HCT116 (cell line): ENCODE data around the gene DCN. TPM values are rescaled to one million over a fixed set of nuclear protein-coding genes. Genes with fewer than 3 reads are reported as not detected.

Experiments used
- ATAC-seq: fragments of 200-7000 bp; cut with Tn5 transposase; 2 replicates; pipeline ENCODE4 v1.9.1; 2020; ENCODE audit warnings: mild to moderate bottlenecking, moderate library complexity
- BruUV-seq: library from RNA; stranded (reverse); fragments of 400-500 nt; replicated peaks from 2 replicates; lab custom pipeline; 2021; lab: Mats Ljungman, UMichigan
- CTCF ChIA-PET: fragments of 300-600 bp; sonication (Branson Sonifier 250); formaldehyde crosslinking; loops from one replicate; lab custom pipeline; 2021; ENCODE audit warnings: antibody characterized with exemption; lab: Charles Lee
- POLR2A ChIA-PET: fragments of 300-600, 350-600 bp; sonication (Branson Sonifier 250); formaldehyde crosslinking; loops from one replicate; lab custom pipeline; 2021; ENCODE audit warnings: antibody characterized with exemption; lab: Charles Lee
- RAD21 ChIA-PET, 2 experiments: fragments of 300-600 bp; sonication (Branson Sonifier 250); formaldehyde crosslinking; loops; one replicate each; lab custom pipeline; 2023; ENCODE audit warnings: low total read pairs in 2 of 2; ENCODE audit not compliant: uncharacterized antibody in 2 of 2, unreplicated experiment in 2 of 2, low non-redundant PET in 1 of 2; lab: Charles Lee
- DNase-seq: peaks from one replicate; pipeline ENCODE4 v3.0.0-alpha.2; 2010; ENCODE audit warnings: low read depth, low spot score
- H2AFZ ChIP-seq: fragments of 200-600 bp; shearing (Covaris generic), sonication (generic); 2 replicates; pipeline ENCODE4 v1.6.1; 2017; ENCODE audit warnings: low read depth, mixed run types, mixed read lengths, antibody characterized with exemption, low read length; ENCODE audit not compliant: poor library complexity, severe bottlenecking
- H3K27ac ChIP-seq: 2 replicates; pipeline ENCODE4 v1.5.1; 2012; ENCODE audit warnings: low read depth, low read length
- H3K27me3 ChIP-seq: fragments of 200-600 bp; sonication (generic); 2 replicates; pipeline ENCODE4 v1.6.1; 2016; ENCODE audit warnings: mixed run types, low read length, mixed read lengths; ENCODE audit not compliant: insufficient read depth
- H3K36me3 ChIP-seq, 2 experiments: fragments of 200-500 bp in 1 of 2; fragments of 200-600 bp in 1 of 2; sonication (Bioruptor generic) in 1 of 2; sonication (generic) in 1 of 2; 2 replicates each; pipeline versions ENCODE4 v1.5.1 to v1.6.1; 2014 to 2016; ENCODE audit warnings: low read length in 2 of 2, inconsistent platforms in 1 of 2, mixed read lengths in 1 of 2, mixed run types in 1 of 2; ENCODE audit not compliant: insufficient read depth in 2 of 2, control insufficient read depth in 1 of 2
- H3K4me1 ChIP-seq, 2 experiments: fragments of 200-600 bp in 1 of 2; sonication (generic) in 1 of 2; 2 replicates each; pipeline versions ENCODE4 v1.5.1 to v1.6.1; 2012 to 2017; ENCODE audit warnings: low read length in 2 of 2, inconsistent platforms in 1 of 2, mild to moderate bottlenecking in 1 of 2, mixed read lengths in 1 of 2, mixed run types in 1 of 2, moderate library complexity in 1 of 2; ENCODE audit not compliant: insufficient read depth in 2 of 2, control insufficient read depth in 1 of 2
- H3K4me2 ChIP-seq: fragments of 200-600 bp; sonication (generic); 2 replicates; pipeline ENCODE4 v1.6.1; 2017; ENCODE audit warnings: mixed run types, low read length, mixed read lengths
- H3K4me3 ChIP-seq, 2 experiments: fragments of 200-600 bp in 1 of 2; sonication (generic) in 1 of 2; replicated peaks in 1 of 2; 2 replicates each; pipeline ENCODE4 v1.5.1; 2011 to 2016; ENCODE audit warnings: low read length in 2 of 2, control low read depth in 1 of 2, low read depth in 1 of 2, mild to moderate bottlenecking in 1 of 2, mixed read lengths in 1 of 2, mixed run types in 1 of 2
- H3K79me2 ChIP-seq: fragments of 200-600 bp; sonication (generic); 2 replicates; pipeline ENCODE4 v1.6.1; 2017; ENCODE audit warnings: mild to moderate bottlenecking, mixed run types, low read length, moderate library complexity, mixed read lengths; ENCODE audit not compliant: insufficient read depth
- H3K9ac ChIP-seq: fragments of 200-600 bp; sonication (generic); 2 replicates; pipeline ENCODE4 v1.6.1; 2016; ENCODE audit warnings: low read length, mixed read lengths
- H3K9me2 ChIP-seq: fragments of 200-600 bp; sonication (generic), shearing (Covaris generic); 2 replicates; pipeline ENCODE4 v1.6.1; 2017; ENCODE audit warnings: mixed run types, mild to moderate bottlenecking, moderate library complexity; ENCODE audit not compliant: insufficient read depth
- H3K9me3 ChIP-seq, 2 experiments: fragments of 200-500 bp in 1 of 2; fragments of 200-600 bp in 1 of 2; sonication (Bioruptor generic) in 1 of 2; sonication (generic) in 1 of 2; 2 replicates each; pipeline ENCODE4 v1.6.1; 2014 to 2017; ENCODE audit warnings: low read length in 2 of 2, mixed read lengths in 2 of 2, inconsistent platforms in 1 of 2, low read depth in 1 of 2, mild to moderate bottlenecking in 1 of 2, mixed run types in 1 of 2, moderate library complexity in 1 of 2; ENCODE audit not compliant: control insufficient read depth in 1 of 2, insufficient read depth in 1 of 2
- H4K20me1 ChIP-seq: fragments of 200-600 bp; sonication (generic), shearing (Covaris generic); 2 replicates; pipeline ENCODE4 v1.6.1; 2017; ENCODE audit warnings: mixed run types, mild to moderate bottlenecking, moderate library complexity; ENCODE audit not compliant: insufficient read depth
- CBX3 ChIP-seq: IDR thresholded peaks from 2 replicates; pipeline ENCODE4 v1.6.1; 2012; ENCODE audit warnings: low read depth
- FOSL1 ChIP-seq: IDR thresholded peaks from 2 replicates; pipeline ENCODE4 v1.6.1; 2012; ENCODE audit warnings: low read depth
- JUND ChIP-seq: IDR thresholded peaks from 2 replicates; pipeline ENCODE4 v1.6.1; 2012
- MAX ChIP-seq: IDR thresholded peaks from 2 replicates; pipeline ENCODE4 v1.6.1; 2012
- REST ChIP-seq: IDR thresholded peaks from 2 replicates; pipeline ENCODE4 v1.6.1; 2012; ENCODE audit warnings: low read depth
- SP1 ChIP-seq: IDR thresholded peaks from 2 replicates; pipeline ENCODE4 v1.6.1; 2012; ENCODE audit warnings: low read depth
- YY1 ChIP-seq: IDR thresholded peaks from 2 replicates; pipeline ENCODE4 v1.6.1; 2011; ENCODE audit warnings: low read length, low read depth, moderate library complexity, mild to moderate bottlenecking; ENCODE audit not compliant: insufficient replicate concordance; ENCODE audit errors: extremely low read depth
- intact Hi-C: fragments of 100-400 bp; cut with micrococcal nuclease; formaldehyde crosslinking; loops from 2 replicates; pipeline ENCODE4 v1.10.0; 2022
- total RNA-seq: library from RNA; stranded (reverse); gene quantifications from one replicate; pipeline ENCODE4 v1.2.1, GENCODE V29; 2021; ENCODE audit not compliant: unreplicated experiment

DCN gene
- total RNA-seq, 1 experiment from 2014 or later, result 3.6 TPM

GRCh38 chr12:91230841-91231240 is 48.2 kb upstream of the DCN start (continued):
- no peak for TF ChIP-seq REST
- TF ChIP-seq, all 23 proteins: peak for 0

- H3K4me3 ChIP-seq, result no peak overlapping the region
- no peaks in the 10 kb centered on the region for H3K79me2 ChIP-seq
- ATAC-seq (no peak), DNase-seq (no peak)
- no peaks in the 10 kb centered on the region for H3K36me3 ChIP-seq
- no peak overlapping the region for H3K27ac ChIP-seq
- no peaks in the 10 kb centered on the region for H4K20me1 ChIP-seq
- intact Hi-C loops, result no loop called here
- H3K9me3 ChIP-seq, result no peaks in the 10 kb centered on the region
- no TSS peak for BruUV-seq
- no peak overlapping the region for H2AFZ ChIP-seq
- H3K4me1 ChIP-seq, result no peaks in the 10 kb centered on the region
- no peaks in the 10 kb centered on the region for H3K9me2 ChIP-seq
- ChIA-PET POLR2A (no interaction called here), RAD21 (no interaction called here), CTCF (interaction anchor here (0.9 kb wide), 1 partner anchor 46 kb away, joined by 3 read pairs; no protein-coding TSS in a partner anchor)
- H3K9ac ChIP-seq, result no peak overlapping the region
- H3K27me3 ChIP-seq, result no peaks in the 10 kb centered on the region
- TF ChIP-seq JUND, result no peak
- no peak for TF ChIP-seq FOSL1
- TF ChIP-seq SP1, result no peak
- no peak for TF ChIP-seq YY1
- no peak for TF ChIP-seq MAX
- TF ChIP-seq CBX3, result no peak
- H3K4me2 ChIP-seq, result no peak overlapping the region
Observed at GRCh38 chr12:91226951-91227350, 44.3 kb upstream of the DCN start.
